Kidney epithelial cell (primary cell): Measurements from ENCODE around the gene PGLYRP2. TPM values are rescaled to one million over a fixed set of nuclear protein-coding genes. Genes with fewer than 3 reads are reported as not detected.

Experiments used
- DNase-seq: peaks from one replicate; pipeline ENCODE4 v3.0.0-alpha.2; 2010; ENCODE audit warnings: low read depth
- H3K27me3 ChIP-seq: 2 replicates; pipeline ENCODE4 v1.6.0; 2011; ENCODE audit warnings: low read length; ENCODE audit not compliant: control insufficient read depth, insufficient read depth
- H3K36me3 ChIP-seq: 2 replicates; pipeline ENCODE4 v1.5.1; 2011; ENCODE audit warnings: low read length; ENCODE audit not compliant: control insufficient read depth, insufficient read depth
- H3K4me3 ChIP-seq: 2 replicates; pipeline ENCODE4 v1.5.1; 2011; ENCODE audit warnings: low read depth, mild to moderate bottlenecking, control low read depth, low read length
- CTCF ChIP-seq: IDR thresholded peaks from 2 replicates; pipeline ENCODE4 v1.5.1; 2011; ENCODE audit warnings: mild to moderate bottlenecking, moderate library complexity, low read length, control low read depth, inconsistent platforms; ENCODE audit not compliant: insufficient read depth, poor library complexity, severe bottlenecking
- total RNA-seq: library from RNA; depleted of rRNA; stranded (reverse); fragments of >200 nt; gene quantifications from 2 replicates; pipeline ENCODE4 v1.2.3, GENCODE V29; 2015

The PGLYRP2 gene
- total RNA-seq, 1 donor from 2014 or later: not detected

- no peak overlapping the region for H3K4me3 ChIP-seq
- no peaks in the 10 kb centered on the region for H3K27me3 ChIP-seq
- DNase-seq: no peak
- no peaks in the 10 kb centered on the region for H3K36me3 ChIP-seq
- no peak for TF ChIP-seq CTCF
Measured at GRCh38 chr19:15439078-15439799, 40.1 kb downstream of the PGLYRP2 start.

- H3K27me3 ChIP-seq: no peaks in the 10 kb centered on the region
- DNase-seq: no peak
- H3K4me3 ChIP-seq: no peak overlapping the region
- H3K36me3 ChIP-seq: no peaks in the 10 kb centered on the region
- TF ChIP-seq CTCF: no peak
Measured at GRCh38 chr19:15438577-15438976, 40.7 kb downstream of the PGLYRP2 start.

DNA sequence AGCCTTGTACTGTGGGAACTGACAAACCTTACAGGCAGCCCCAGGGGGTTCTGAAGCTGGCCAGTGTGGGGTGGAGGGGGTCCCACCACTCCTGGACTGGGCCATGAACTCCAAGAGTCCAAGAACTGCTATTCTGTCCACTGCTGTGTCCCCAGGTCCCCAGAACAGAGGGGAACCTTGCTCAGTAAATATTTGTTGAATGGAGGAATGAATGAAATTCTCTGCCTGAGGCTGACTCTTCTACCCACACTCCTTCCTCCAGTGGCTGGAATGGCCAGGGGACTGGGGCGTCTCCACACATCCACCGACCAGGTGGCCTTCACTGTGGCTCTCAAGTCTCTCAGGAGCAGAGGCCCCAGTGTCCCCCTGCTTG is 41.2 kb downstream of the PGLYRP2 start:
- Histone ChIP-seq H3K27me3 (no peaks in the 10 kb centered on the region), H3K36me3 (no peaks in the 10 kb centered on the region)
- TF ChIP-seq CTCF: no peak

DNA sequence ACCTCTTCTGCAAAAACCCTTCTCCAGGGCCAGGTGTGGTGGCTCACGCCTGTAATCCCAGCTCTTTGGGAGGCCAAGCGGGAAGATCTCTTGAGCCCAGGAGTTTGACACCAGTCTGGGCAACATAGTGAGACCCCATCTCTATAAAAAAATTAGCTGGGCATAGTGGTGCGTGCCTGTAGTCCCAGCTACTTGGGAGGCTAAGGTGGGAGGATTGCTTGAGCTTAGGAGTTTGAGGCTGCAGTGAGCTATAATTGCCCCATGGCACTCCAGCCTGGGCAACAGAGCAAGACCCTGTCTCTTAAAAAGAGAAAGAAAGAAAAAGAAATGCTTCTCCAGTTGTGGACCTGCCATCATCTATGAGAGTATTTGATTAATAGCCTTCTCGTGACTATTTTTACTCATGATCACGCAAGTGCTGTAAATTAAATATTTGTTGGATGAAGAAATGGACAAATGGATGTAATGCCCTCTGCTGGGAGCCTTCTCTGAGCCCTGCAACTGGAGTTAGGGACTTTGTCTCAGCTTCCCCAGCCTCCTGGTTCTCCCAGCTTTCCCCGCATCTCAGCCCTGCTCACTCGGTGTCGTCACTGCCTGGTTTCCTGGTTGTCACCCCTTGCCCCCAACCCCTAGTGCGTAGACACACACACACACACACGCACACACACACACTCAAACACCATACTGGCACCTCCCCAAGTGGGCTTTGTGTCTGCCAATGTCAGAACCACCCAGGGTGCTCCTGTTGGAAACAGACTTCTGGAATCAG is 41.8 kb downstream of the PGLYRP2 start:
- Histone ChIP-seq H3K36me3 (no peaks in the 10 kb centered on the region), H3K27me3 (no peaks in the 10 kb centered on the region), H3K4me3 (no peak overlapping the region)
- DNase-seq: no peak
- no peak for TF ChIP-seq CTCF

More for the DNA sequence above, 41.2 kb downstream of the PGLYRP2 start:
- no peak overlapping the region for H3K4me3 ChIP-seq
- no peak for DNase-seq

GRCh38 chr19:15436826-15437110 is 42.5 kb downstream of the PGLYRP2 start:
- TF ChIP-seq CTCF: no peak
- H3K27me3 ChIP-seq: no peaks in the 10 kb centered on the region
- no peak for DNase-seq
- no peak overlapping the region for H3K4me3 ChIP-seq
- no peaks in the 10 kb centered on the region for H3K36me3 ChIP-seq
